Measurements from ENCODE around the gene GMPPA.

The GMPPA gene

GRCh38 chr2:219537657-219538488 is 39.2 kb downstream of the GMPPA start:
- DNase-seq, result no peak

- peak in 6 of 51 donors; percentile 15 to 27 (median 22) for DNase-seq
These were observed 39.8 kb downstream of the GMPPA start for GRCh38 chr2:219538504-219538951.

GRCh38 chr2:219538956-219539788 is 40.5 kb downstream of the GMPPA start:
- DNase-seq, result no peak

- no peak for DNase-seq
These were observed 41.4 kb downstream of the GMPPA start for GRCh38 chr2:219539926-219540678.

GRCh38 chr2:219540784-219541504 is 42.3 kb downstream of the GMPPA start:
- DNase-seq, result no peak

- DNase-seq, result peak; percentile 14 to 89 (median 67)
These were observed 43.0 kb downstream of the GMPPA start for GRCh38 chr2:219541611-219542180.

GRCh38 chr2:219542931-219543595 is 44.4 kb downstream of the GMPPA start:
- peak in 8 of 51 donors; percentile 20 to 61 (median 50) for DNase-seq

- DNase-seq, result peak; percentile 67 to 100 (median 98)
These were observed 45.1 kb downstream of the GMPPA start, which contains the start of the genes CHPF and TMEM198 for GRCh38 chr2:219543596-219544358. CHPF (minus strand) TSS chr2:219543809; CDS start chr2:219543538, 271 bp downstream. TMEM198 (plus strand) TSS chr2:219544028; CDS start chr2:219544728, 700 bp downstream.

- no peak for DNase-seq
These were observed 45.9 kb downstream of the GMPPA start for GRCh38 chr2:219544567-219544966.

- DNase-seq, result no peak
These were observed 46.7 kb downstream of the GMPPA start for GRCh38 chr2:219545295-219545942.

- DNase-seq, result peak in 1 of 51 donors; percentile 15
These were observed 47.3 kb downstream of the GMPPA start for GRCh38 chr2:219545943-219546352.

- DNase-seq, result no peak
These were observed 48.9 kb downstream of the GMPPA start for GRCh38 chr2:219547621-219548020.

- DNase-seq, result no peak
These were observed 50.3 kb downstream of the GMPPA start for GRCh38 chr2:219548990-219549389.

- no peak for DNase-seq
These were observed 50.9 kb downstream of the GMPPA start for GRCh38 chr2:219549619-219550018.

- peak in 27 of 51 donors; percentile 5 to 53 (median 28) for DNase-seq
These were observed 53.0 kb downstream of the GMPPA start for GRCh38 chr2:219551441-219552381.

- DNase-seq, result peak in 50 of 51 donors; percentile 51 to 94 (median 80)
These were observed 53.9 kb downstream of the GMPPA start for GRCh38 chr2:219552382-219553167.

GRCh38 chr2:219553168-219553417 is 54.4 kb downstream of the GMPPA start:
- DNase-seq, result peak in 1 of 51 donors; percentile 26

Data from hypothalamus (tissue), 51 donors.